ENCODE data around the gene CD4.
"Not testable (repeated sequence)": the region's sequence is repeated elsewhere in the genome, so short reads cannot be mapped to it uniquely, and the experiment has no call there.

CD4 gene

DNA sequence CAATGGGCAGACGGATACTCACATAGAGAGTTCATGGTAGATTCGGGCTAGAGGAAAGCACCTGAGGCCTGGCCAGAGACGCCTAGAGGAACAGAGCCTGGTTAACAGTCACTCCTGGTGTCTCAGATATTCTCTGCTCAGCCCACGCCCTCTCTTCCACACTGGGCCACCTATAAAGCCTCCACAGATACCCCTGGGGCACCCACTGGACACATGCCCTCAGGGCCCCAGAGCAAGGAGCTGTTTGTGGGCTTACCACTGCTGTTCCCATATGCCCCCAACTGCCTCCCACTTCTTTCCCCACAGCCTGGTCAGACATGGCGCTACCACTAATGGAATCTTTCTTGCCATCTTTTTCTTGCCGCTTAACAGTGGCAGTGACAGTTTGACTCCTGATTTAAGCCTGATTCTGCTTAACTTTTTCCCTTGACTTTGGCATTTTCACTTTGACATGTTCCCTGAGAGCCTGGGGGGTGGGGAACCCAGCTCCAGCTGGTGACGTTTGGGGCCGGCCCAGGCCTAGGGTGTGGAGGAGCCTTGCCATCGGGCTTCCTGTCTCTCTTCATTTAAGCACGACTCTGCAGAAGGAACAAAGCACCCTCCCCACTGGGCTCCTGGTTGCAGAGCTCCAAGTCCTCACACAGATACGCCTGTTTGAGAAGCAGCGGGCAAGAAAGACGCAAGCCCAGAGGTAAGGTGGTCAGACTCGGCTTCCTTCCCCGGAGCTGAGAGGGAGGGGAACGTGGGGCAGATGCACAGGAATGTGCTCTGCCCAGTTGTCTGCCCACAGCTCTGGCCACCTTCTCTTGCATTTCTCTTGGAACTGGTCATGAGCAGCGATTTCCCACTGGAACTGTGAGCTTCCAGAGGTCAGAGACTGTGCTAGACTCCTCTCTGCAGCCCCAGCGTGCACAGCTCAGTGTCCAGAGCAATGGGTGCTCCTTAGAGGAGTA is at the start of gene CD4:
Gene CD4 (plus strand): TSS at position 557 of the 953 bp plus-strand sequence. CDS start 10,611 bp downstream, outside the sequence.
- no peak for DNase-seq (ENCODE audit: low read depth in 2 of 2)

DNA sequence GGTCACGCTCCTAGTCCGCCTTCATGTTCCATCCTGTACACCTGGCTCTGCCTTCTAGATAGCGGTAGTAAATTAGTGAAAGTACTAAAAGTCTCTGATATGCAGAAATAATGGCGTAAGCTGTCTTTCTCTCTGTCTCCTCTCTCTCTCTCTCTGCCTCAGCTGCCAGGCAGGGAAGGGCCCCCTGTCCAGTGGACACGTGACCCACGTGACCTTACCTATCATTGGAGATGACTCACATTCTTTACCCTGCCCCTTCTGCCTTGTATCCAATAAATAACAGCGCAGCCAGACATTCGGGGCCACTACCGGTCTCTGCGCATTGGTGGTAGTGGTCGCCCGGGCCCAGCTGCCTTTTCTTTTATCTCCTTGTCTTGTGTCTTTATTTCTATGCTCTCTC is 47.2 kb upstream of the CD4 start:
- DNase-seq (ENCODE audit: low read depth in 2 of 2): not testable (repeated sequence)

- no peak for DNase-seq (ENCODE audit: low read depth in 2 of 2)
These were observed 46.5 kb upstream of the CD4 start for GRCh38 chr12:6742834-6743233.

DNA sequence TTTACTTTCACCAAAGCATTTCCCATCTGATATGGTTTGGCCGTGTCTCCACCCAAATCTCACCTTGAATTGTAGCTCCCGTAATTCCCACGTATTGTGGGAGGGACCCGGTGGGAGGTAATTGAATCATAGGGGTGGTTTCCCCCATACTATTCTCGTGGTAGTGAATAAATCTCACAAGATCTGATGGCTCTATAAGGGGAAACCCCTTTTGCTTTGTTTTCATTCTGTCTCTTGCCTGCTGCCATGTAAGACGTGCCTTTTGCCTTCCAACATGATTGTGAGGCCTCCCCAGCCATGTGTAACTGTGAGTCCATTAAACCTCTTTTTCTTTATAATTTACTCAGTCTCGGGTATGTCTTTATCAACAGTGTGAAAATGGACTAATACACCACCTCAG is 46.0 kb upstream of the CD4 start:
- DNase-seq (ENCODE audit: low read depth in 2 of 2): not testable (repeated sequence)

GRCh38 chr12:6745741-6746525 is 43.4 kb upstream of the CD4 start:
- DNase-seq (ENCODE audit: low read depth in 2 of 2): no peak

DNA sequence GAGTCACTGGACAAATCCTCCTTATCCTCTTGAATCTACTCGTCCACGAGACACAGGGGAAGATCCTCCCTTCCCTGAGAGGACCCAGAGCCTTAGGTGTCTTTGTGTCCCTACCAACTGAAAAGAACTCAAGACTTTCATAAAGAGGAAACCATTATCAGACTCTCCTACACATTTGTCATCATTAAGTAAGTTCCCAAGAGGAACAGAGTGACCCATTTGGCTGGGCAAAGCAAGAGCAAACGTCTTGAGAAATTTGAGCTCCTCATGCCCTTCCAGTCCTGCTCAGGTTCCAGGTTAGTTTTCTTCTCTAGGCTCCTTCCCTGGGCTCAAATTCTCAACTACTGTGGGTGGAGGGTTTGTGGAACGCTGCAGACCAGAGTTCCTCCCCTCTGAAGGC is 42.1 kb upstream of the CD4 start:
- DNase-seq (ENCODE audit: low read depth in 2 of 2): no peak

GRCh38 chr12:6748761-6749160 is 40.6 kb upstream of the CD4 start:
- DNase-seq (ENCODE audit: low read depth in 2 of 2): no peak

DNA sequence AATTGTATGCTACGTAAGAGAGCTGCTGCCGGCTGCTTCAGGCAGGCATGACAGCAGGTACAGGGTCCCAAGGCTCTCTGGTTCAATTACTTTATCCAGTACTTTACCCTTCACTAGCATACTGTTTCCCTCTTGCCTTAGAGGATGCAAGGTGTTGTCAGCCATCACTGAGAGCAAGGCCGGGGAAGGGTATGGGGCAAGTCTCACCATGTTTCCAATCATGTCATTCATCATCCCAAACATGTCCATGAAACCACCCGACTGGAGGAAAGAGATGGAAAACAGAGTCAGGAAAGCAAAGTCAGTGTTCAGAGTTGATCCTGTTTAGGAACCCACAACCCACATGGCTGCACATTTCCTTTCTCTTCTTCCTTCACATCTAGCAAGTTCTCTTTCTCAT is 38.8 kb upstream of the CD4 start:
- DNase-seq (ENCODE audit: low read depth in 2 of 2): no peak

DNA sequence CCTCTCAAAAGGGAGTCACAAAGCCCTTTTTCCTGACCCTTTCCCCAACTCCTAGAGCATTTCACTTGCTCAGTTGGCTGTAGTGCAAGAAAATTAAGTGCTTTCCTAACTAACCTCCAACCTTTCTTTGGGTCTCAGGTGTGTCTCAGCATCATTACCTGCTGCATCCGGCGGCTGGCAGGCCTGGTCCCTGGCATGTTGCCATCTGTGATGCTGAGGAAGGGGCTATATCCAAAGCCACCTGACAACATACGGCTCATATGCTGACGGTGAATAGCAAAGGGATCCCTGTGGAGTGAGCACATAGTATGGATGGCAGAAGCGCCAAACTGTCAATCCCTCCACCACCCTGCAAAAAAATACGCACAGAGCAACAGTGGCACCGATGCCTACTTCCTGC is 37.6 kb upstream of the CD4 start:
- no peak for DNase-seq (ENCODE audit: low read depth in 2 of 2)

GRCh38 chr12:6752167-6752920 is 37.0 kb upstream of the CD4 start:
- DNase-seq (ENCODE audit: low read depth in 2 of 2): no peak

GRCh38 chr12:6752921-6753771 is 36.2 kb upstream of the CD4 start, which contains the start of gene MLF2:
MLF2 (minus strand) TSS chr12:6753141; CDS start chr12:6752334, 807 bp downstream.
- DNase-seq (ENCODE audit: low read depth in 2 of 2): peak; percentile 92 to 95

DNA sequence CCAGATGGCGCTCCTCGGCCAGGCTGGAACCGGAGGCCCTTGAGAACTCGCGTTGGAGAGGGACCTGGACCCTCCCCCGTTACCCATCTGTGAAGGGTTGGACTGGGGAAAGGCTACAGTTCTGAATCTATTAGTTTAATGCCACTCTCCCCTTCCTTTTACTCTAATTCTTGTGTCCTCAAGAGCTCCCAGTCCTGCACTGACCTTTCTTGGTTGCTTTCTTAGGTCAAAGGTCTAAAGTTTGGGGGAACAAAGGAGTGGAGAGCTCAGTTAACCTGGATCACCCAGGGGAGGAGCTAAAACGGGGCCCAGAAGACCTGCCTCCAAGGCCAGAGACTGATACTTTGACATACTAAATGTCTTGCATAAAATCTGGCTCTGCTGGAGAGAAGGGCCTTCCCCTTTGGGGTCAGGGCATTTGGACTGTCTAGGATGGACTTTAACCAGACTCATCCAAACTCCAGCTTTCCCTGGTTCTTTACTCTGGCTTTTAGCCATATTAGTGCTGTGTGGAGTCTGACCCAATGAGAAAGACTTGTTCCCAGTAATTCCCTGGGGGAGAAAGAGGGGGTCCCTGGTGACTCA is 35.5 kb upstream of the CD4 start:
- DNase-seq (ENCODE audit: low read depth in 2 of 2): no peak

GRCh38 chr12:6754411-6754810 is 34.9 kb upstream of the CD4 start:
- no peak for DNase-seq (ENCODE audit: low read depth in 2 of 2)

DNA sequence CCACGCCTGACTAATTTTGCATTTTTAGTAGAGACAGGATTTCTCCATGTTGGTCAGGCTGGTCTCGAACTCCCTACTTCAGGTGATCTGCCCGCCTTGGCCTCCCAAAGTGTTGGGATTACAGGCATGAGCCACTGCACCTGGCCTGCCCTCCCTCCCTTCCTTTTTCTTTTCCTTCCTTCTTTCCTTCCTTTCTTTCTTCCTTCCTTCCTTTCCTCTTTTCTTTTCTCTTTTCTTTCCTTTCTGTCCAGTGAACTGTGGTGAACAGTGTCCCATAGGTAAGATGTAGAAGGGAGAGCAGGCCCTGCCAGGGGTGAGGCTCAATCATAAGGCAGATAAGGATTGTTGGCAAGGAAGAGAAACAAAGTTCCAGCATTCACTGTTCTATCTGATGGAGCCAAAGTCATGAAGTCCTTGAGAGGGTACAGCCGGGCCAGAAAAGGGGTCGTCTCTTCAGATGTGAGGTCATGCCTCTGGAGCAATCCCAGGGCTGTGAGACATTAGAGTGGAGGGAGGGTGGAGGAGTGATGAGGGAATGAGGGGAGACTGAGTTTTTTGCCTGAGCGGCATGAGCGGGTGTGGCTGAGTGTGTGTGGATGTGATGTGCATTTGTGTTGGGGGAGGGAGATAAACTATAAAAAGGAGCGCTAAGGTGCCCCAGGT is 32.2 kb upstream of the CD4 start:
- DNase-seq (ENCODE audit: low read depth in 2 of 2): no peak

- DNase-seq (ENCODE audit: low read depth in 2 of 2): no peak
These were observed 30.7 kb upstream of the CD4 start for GRCh38 chr12:6758506-6759095.

- no peak for DNase-seq (ENCODE audit: low read depth in 2 of 2)
These were observed 29.6 kb upstream of the CD4 start for GRCh38 chr12:6759741-6760140.

DNA sequence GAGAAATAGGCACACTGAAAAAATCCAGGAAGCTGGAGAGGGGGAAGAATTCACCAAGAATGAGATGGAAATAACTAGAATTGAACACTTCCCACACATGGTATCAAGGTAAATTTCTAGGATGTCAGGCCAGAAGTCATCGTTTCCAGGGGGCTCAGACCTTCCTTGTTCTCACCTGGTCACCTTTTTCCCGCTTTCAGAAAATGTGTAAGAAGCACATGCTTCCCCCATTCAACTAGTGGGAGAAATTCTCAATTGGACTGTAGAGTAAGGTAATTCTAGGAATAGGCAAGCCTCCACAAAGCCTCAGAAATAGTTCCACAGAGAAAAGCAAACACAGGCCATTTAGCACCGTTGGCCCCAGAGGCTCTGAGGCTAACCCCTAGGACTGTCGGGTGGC is 25.9 kb upstream of the CD4 start:
- DNase-seq (ENCODE audit: low read depth in 2 of 2): no peak

- DNase-seq (ENCODE audit: low read depth in 2 of 2): no peak
These were observed 25.1 kb upstream of the CD4 start for GRCh38 chr12:6764011-6764828.
